Fibroblast of the aortic adventitia (primary cell): Measurements from ENCODE around the gene RDM1. TPM values are rescaled to one million over a fixed set of nuclear protein-coding genes. Genes with fewer than 3 reads are reported as not detected.

Experiments
- DNase-seq: peaks from one replicate; pipeline ENCODE4 v3.0.0-alpha.2; 2010; ENCODE audit warnings: low read depth
- H3K4me3 ChIP-seq: 2 replicates; pipeline ENCODE4 v1.5.1; 2011; ENCODE audit warnings: low read depth, mild to moderate bottlenecking, control low read depth, low read length, moderate library complexity
- CTCF ChIP-seq: IDR thresholded peaks from 2 replicates; pipeline ENCODE4 v1.5.1; 2011; ENCODE audit warnings: mild to moderate bottlenecking, low read length, control low read depth, inconsistent platforms; ENCODE audit not compliant: insufficient read depth
- total RNA-seq: library from RNA; depleted of rRNA; stranded (reverse); fragments of >200 nt; gene quantifications from 2 replicates; pipeline ENCODE4 v1.2.3, GENCODE V29; 2012; ENCODE audit warnings: low replicate concordance

The RDM1 gene
- total RNA-seq, 1 donor = 0.45 TPM

GRCh38 chr17:35912942-35913341, 17.6 kb downstream of the RDM1 start:
- no peak for DNase-seq
- no peak for TF ChIP-seq CTCF
- no peak overlapping the region for H3K4me3 ChIP-seq

GRCh38 chr17:35912339-35912912, 18.1 kb downstream of the RDM1 start:
- H3K4me3 ChIP-seq = no peak overlapping the region
- no peak for DNase-seq
- no peak for TF ChIP-seq CTCF

DNA sequence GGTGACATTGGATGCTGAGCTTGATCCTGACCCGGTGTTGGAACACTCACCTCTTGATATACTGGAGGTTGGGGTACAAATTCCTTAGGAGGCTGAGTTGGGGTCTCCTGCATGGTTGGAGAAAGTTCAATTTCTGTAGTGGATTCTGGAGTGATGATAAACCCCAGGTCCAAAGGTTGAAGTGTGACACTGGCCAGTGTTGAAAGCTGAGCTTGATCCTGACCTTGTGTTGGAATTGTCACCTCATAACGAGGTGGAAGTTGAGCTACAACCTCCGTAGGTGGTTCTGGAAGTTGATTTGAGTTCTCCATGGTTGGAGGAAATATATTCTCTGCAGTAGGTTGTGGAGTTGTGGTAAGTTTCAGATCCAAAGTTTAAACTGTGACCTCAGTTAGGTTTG, 21.2 kb downstream of the RDM1 start:
- H3K4me3 ChIP-seq = no peak overlapping the region
- DNase-seq = no peak
- no peak for TF ChIP-seq CTCF

- no peak overlapping the region for H3K4me3 ChIP-seq
- DNase-seq = no peak
- TF ChIP-seq CTCF = no peak
Measured at GRCh38 chr17:35907691-35908090, 22.9 kb downstream of the RDM1 start.

DNA sequence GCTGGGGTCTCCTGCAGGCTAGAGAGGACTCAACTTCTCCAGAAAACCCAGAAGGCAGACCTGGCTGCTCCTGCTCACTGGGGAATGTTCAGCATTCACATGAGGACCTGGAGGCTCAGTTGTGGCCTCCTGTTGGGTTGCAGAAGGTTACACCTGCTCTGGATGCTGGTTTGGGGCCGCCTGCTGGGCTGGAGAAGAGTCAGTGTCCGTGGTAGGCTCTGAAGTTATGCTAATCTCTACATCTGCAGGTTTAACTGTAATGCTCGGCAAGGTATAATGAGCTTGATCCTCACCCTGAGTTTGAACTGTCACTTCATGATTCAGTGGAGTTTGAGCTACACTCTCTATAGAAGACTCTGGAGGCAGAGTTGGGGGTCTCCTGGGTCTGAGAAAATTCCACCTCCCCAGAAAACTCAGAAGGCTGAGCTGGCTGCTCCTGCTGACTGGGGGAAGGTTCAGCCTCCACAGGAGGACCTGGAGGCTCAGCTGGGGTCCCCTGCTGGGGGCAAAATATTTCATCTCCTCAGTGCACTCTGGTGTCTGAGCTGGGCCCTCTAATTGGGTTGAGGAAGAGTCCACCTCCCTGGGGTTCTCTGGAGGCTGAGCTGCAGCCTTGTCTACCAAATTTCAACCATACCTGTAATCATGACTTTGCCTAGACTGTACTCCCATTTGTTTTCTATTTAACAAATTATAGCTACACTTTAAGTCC, 23.5 kb downstream of the RDM1 start:
- no peak for DNase-seq
- no peak overlapping the region for H3K4me3 ChIP-seq
- no peak for TF ChIP-seq CTCF

DNA sequence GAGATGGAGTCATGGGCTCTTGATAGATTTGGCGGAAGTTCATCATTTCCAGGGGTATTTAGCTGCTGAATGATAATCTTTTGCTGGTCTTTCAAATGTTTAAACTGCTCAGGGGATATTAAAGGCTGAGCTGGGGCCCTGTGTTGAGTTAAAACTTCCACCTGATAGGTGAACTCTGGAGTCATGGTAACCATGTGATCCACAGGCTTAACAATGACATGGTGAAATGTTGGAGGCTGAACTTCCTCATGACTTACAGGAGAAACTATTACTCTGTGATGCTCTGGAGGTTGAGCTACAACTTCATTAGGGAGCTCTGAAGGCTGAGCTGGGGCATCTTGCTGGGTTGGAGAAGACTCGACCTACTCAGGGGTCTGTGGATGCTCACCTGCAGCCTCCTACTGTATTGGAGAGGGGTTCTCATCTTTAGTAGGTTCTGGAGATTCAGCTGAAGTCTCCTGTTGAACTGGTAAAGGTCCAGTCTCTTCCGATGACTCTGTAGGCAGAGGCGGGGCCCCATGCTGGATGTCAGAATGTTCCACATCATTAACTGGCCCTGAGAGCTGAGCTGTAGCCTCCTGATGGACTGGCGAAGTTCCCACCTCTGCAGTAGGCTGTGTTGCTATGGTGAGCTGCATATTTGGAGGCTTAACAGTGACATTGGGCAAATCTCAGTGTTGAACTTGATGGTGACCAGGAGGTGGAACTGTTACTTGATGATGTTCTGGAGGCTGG, 24.2 kb downstream of the RDM1 start:
- H3K4me3 ChIP-seq = no peak overlapping the region
- DNase-seq = peak; percentile 29
- TF ChIP-seq CTCF = no peak
